Colonic mucosa (tissue), 4 donors: ENCODE results near the gene TNRC6A. TPM values are rescaled to one million over a fixed set of nuclear protein-coding genes. Genes with fewer than 3 reads are reported as not detected.
"Not testable (repeated sequence)": the region's sequence is repeated elsewhere in the genome, so short reads cannot be mapped to it uniquely, and the experiment has no call there.

ENCODE experiments used
- DNase-seq: peaks from one replicate; pipeline ENCODE4 v3.0.0-alpha.2; 2020
- H3K27ac ChIP-seq: fragments of 200-600 bp; one replicate; pipeline ENCODE4 v1.8.0; 2021
- H3K27me3 ChIP-seq: fragments of 200-600 bp; one replicate; pipeline ENCODE4 v1.8.0; 2021
- H3K36me3 ChIP-seq: fragments of 200-600 bp; one replicate; pipeline ENCODE4 v1.8.0; 2021
- H3K4me1 ChIP-seq: fragments of 200-600 bp; one replicate; pipeline ENCODE4 v1.8.0; 2021; ENCODE audit warnings: mild to moderate bottlenecking
- H3K4me3 ChIP-seq: fragments of 200-600 bp; one replicate; pipeline ENCODE4 v1.8.0; 2021
- H3K9ac ChIP-seq, 2 donors: one replicate each; pipeline ENCODE4 v1.7.0; 2013; ENCODE audit warnings: control low read depth in 2 of 2, low read depth in 2 of 2, low read length in 2 of 2
- H3K9me3 ChIP-seq: fragments of 200-600 bp; one replicate; pipeline ENCODE4 v1.8.0; 2021
- intact Hi-C: fragments of 100-400 bp; cut with DNase I; formaldehyde crosslinking; loops from one replicate; pipeline ENCODE4 v1.14.1; 2022
- total RNA-seq, 2 donors: library from RNA; stranded (reverse); fragmentation: NEBNext Ultra II Directional in 1 of 2; extraction: Animal tissue kit (Norgen Biotek cat#: 25700) in 1 of 2; gene quantifications; one replicate each; pipeline ENCODE4 v1.2.1, GENCODE V29; 2021
- TF ChIP-seq, protein P1 (sequence below): fragments of 200-600 bp; IDR thresholded peaks from one replicate; pipeline ENCODE4 v1.8.0; 2022; ENCODE audit warnings: antibody characterized with exemption, mild to moderate bottlenecking
- donor health status: healthy.
- donor health status: DM: no; HTN: no; CAD: no.
- donor health status: DM: no; HTN: no; CAD: no.

TNRC6A gene
- total RNA-seq, 2 donors from 2014 or later: 32.8 to 33.2 TPM

DNA sequence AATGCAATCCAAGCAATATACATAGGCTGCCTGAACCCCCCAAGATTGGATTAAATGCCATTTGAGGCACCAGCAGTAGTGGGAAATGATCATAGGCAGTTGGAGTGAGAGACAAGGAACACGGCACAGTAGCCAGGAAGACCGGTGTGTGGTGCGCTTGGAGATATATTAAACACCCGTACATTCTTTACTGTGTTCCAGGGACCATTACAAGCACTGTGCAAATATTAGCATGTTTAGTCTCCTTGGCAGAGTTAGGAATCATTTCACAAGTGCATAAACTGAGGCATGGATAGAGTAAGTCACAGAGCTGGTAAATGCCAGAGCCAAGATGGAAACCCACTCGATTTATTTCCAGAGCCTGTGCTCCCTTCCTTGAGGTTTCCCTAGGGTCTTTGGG is 31.1 kb upstream of the TNRC6A start:
- TF ChIP-seq, protein P1, sequence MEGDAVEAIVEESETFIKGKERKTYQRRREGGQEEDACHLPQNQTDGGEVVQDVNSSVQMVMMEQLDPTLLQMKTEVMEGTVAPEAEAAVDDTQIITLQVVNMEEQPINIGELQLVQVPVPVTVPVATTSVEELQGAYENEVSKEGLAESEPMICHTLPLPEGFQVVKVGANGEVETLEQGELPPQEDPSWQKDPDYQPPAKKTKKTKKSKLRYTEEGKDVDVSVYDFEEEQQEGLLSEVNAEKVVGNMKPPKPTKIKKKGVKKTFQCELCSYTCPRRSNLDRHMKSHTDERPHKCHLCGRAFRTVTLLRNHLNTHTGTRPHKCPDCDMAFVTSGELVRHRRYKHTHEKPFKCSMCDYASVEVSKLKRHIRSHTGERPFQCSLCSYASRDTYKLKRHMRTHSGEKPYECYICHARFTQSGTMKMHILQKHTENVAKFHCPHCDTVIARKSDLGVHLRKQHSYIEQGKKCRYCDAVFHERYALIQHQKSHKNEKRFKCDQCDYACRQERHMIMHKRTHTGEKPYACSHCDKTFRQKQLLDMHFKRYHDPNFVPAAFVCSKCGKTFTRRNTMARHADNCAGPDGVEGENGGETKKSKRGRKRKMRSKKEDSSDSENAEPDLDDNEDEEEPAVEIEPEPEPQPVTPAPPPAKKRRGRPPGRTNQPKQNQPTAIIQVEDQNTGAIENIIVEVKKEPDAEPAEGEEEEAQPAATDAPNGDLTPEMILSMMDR: no peak
- no peak overlapping the region for H3K27ac ChIP-seq
- no peak overlapping the region for H3K4me3 ChIP-seq
- DNase-seq: no peak
- intact Hi-C loops: no loop called here
- no peak overlapping the region for H3K9ac ChIP-seq
- H3K9me3 ChIP-seq: no peaks in the 10 kb centered on the region
- no peaks in the 10 kb centered on the region for H3K27me3 ChIP-seq
- no peaks in the 10 kb centered on the region for H3K4me1 ChIP-seq
- no peaks in the 10 kb centered on the region for H3K36me3 ChIP-seq

DNA sequence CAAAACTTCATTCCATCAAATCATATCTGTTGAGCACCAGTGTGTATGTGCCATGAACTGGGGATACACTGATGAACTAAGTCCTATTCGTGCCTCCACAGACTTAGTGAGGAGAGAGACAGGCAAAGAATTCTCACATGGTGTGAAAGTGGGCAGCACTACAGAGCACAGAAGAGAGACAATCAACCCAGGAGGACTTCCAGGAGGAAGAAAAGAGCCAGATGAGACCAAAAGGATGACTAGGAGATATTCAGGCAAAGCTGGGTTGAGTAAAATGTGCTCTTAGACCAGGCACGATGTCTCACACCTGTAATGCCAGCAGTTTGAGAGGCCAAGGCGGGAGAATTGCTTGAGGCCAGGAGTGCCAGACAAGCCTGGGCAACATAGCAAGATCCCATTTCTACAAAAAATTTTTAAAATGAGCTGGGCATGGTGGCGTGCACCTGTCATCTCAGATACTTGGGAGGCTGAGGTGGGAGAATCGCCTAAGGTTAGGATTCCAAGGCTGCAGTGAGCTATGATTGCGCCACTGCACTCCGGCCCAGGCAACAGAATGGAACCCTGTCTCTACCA is 30.2 kb upstream of the TNRC6A start:
- no peak for DNase-seq
- TF ChIP-seq, protein P1: no peak
- intact Hi-C loops: no loop called here
- Histone ChIP-seq H3K4me3 (no peak overlapping the region), H3K27me3 (no peaks in the 10 kb centered on the region), H3K9me3 (no peaks in the 10 kb centered on the region), H3K9ac (no peak overlapping the region), H3K4me1 (no peaks in the 10 kb centered on the region), H3K27ac (no peak overlapping the region), H3K36me3 (no peaks in the 10 kb centered on the region)

DNA sequence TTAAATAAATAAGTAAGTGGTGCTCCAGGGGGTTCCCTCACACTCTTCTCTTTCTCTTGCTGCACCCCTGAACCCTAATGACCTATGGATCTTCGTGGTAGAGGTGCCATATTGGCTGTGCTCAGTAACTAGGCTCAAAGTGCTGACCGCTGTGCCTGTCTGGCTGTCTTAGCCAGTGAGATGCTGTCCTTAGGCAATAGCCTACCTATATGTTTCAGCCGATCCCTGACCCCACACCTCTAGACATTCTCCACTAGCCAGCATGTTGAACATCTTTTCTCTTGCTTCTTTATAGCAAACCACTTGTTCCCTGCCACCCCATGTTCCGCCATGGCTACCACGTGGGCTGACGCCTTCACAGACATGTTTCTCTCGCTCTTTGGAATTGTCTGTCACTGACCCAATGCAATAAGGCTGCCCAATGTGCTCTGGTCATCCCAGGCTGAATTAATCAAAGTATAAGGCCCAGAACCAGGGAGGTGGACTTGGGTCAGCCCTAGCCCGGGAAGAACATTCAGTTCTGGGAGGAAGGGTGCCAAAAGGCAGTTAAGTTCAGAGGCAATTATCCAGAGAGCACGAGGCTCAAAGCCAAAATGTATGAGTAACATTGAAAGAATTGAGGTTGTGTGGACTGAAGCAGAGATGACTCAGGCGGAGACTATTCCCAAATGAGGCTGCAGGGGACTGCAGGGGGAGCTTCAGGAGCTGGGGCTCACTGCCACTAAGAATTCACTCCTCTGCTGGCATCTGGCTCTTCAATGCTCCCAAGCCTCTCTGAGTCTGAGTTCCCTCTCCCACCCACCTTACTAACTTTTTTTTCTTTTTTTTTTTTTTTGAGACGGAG is 28.7 kb upstream of the TNRC6A start:
- Histone ChIP-seq H3K4me3 (no peak overlapping the region), H3K27me3 (no peaks in the 10 kb centered on the region), H3K27ac (no peak overlapping the region), H3K9me3 (no peaks in the 10 kb centered on the region), H3K4me1 (no peaks in the 10 kb centered on the region), H3K36me3 (no peaks in the 10 kb centered on the region), H3K9ac (no peak overlapping the region)
- intact Hi-C loops: no loop called here
- DNase-seq: peak; percentile 56
- TF ChIP-seq, protein P1: no peak

DNA sequence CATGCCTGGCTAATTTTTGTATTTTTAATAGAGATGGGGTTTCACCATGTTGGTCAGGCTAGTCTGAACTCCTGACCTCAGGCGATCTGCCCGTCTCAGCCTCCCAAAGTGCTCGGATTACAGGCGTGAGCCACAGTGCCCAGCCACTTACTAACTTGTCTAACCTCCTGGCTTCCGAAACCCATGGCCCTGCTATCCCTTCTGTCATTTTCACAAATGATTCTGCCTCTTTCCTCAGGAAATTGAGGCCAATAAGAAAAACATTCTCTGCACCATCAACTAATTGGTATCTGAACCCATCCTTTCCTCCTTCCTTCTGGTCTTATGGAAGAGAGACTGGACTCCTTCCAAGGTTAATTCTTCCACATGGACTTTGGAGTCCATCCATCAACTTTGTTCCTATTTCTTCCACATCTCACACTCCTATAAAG is 27.9 kb upstream of the TNRC6A start:
- intact Hi-C loops: no loop called here
- H3K9me3 ChIP-seq: no peaks in the 10 kb centered on the region
- TF ChIP-seq, protein P1: no peak
- no peak overlapping the region for H3K4me3 ChIP-seq
- H3K9ac ChIP-seq: no peak overlapping the region
- H3K27me3 ChIP-seq: no peaks in the 10 kb centered on the region
- no peaks in the 10 kb centered on the region for H3K4me1 ChIP-seq
- H3K36me3 ChIP-seq: no peaks in the 10 kb centered on the region
- no peak overlapping the region for H3K27ac ChIP-seq
- DNase-seq: no peak

DNA sequence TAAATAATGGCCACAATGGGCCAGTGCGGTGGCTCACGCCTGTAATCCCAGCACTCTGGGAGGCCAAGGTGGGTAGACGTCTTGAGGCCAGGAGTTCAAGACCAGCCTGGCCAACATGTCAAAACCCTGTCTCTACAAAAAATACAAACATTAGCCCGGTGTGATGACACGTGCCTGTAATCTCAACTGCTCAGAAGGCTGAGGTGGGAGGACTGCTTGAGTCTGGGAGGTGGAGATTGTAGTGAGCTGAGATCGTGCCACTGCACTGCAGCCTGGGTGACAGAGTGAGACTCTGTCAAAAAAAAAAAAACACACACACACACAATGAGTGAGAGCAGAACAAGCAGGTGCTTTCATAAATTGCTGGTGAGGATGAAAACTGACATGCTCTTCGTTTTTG is 21.7 kb upstream of the TNRC6A start:
- H3K9ac ChIP-seq, H3K36me3 ChIP-seq, H3K4me3 ChIP-seq, H3K27ac ChIP-seq, H3K27me3 ChIP-seq, DNase-seq, intact Hi-C loops, H3K9me3 ChIP-seq, H3K4me1 ChIP-seq: not testable (repeated sequence)

DNA sequence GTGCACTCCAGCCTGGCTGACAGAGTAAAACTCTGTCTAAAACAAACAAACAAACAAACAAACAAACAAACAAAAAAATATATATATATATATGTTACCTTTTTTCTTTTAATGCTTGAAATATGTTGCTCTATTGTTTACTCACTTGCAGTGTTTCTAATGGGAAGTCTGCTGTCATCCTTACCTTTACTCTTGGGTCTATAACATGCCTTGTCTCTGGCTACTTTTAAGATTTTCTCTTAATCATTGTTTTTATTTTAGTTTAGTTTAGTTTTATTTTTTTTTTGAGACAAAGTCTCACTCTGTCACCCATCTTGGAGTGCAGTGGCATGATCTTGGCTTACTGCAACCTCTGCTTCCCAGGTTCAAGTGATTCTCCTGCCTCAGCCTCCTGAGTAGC is 16.1 kb upstream of the TNRC6A start:
- DNase-seq: no peak
- H3K27ac ChIP-seq: no peak overlapping the region
- TF ChIP-seq, protein P1: no peak

More for the DNA sequence above, 16.1 kb upstream of the TNRC6A start:
- H3K36me3 ChIP-seq: no peaks in the 10 kb centered on the region
- H3K4me3 ChIP-seq: no peak overlapping the region
- no peaks in the 10 kb centered on the region for H3K9me3 ChIP-seq
- H3K4me1 ChIP-seq: no peaks in the 10 kb centered on the region
- intact Hi-C loops: no loop called here
- H3K9ac ChIP-seq: no peak overlapping the region
- H3K27me3 ChIP-seq: no peaks in the 10 kb centered on the region
